HepG2 (cell line): ENCODE measurements around the gene TUG1. TPM values are rescaled to one million over a fixed set of nuclear protein-coding genes. Genes with fewer than 3 reads are reported as not detected.
A peak's percentile ranks its signal among the peaks of the same experiment; 100 is the strongest.

Experiments
- AGO2 ChIP-seq: fragments of 200-400 bp; formaldehyde crosslinking; optimal IDR thresholded peaks from 2 replicates; pipeline ENCODE3; 2017; ENCODE audit warnings: mild to moderate bottlenecking, low read depth, low read length, moderate library complexity
- ARNTL ChIP-seq: sonication (generic); formaldehyde crosslinking; IDR thresholded peaks from 2 replicates; pipeline ENCODE4 v1.4.0; 2020; ENCODE audit warnings: mild to moderate bottlenecking, missing genetic modification reagents
- ELF4 ChIP-seq: sonication (generic); formaldehyde crosslinking; IDR thresholded peaks from 2 replicates; pipeline ENCODE4 v1.5.0; 2020; ENCODE audit warnings: missing genetic modification reagents, mild to moderate bottlenecking, moderate library complexity, borderline replicate concordance
- FOXK1 ChIP-seq: sonication (generic); formaldehyde crosslinking; IDR thresholded peaks from 2 replicates; pipeline ENCODE4 v1.4.0; 2020; ENCODE audit warnings: low read depth, missing genetic modification reagents, borderline replicate concordance
- GABPB1 ChIP-seq: IDR thresholded peaks from 2 replicates; pipeline ENCODE4 v1.6.1; 2016; ENCODE audit warnings: mild to moderate bottlenecking, missing genetic modification reagents, moderate library complexity, missing compliant biosample characterization
- MEIS2 ChIP-seq: sonication (generic); formaldehyde crosslinking; IDR thresholded peaks from 2 replicates; pipeline ENCODE4 v1.9.0; 2021; ENCODE audit warnings: mild to moderate bottlenecking, missing genetic modification reagents
- MLX ChIP-seq: IDR thresholded peaks from 2 replicates; pipeline ENCODE4 v1.6.1; 2016
- NFIC ChIP-seq: IDR thresholded peaks from 2 replicates; pipeline ENCODE4 v1.6.1; 2012; ENCODE audit warnings: mild to moderate bottlenecking, low read length, inconsistent platforms
- PHF20 ChIP-seq: sonication (generic); formaldehyde crosslinking; IDR thresholded peaks from 2 replicates; pipeline ENCODE4 v1.5.0; 2020; ENCODE audit warnings: mild to moderate bottlenecking, missing genetic modification reagents
- SAP130 ChIP-seq: IDR thresholded peaks from 2 replicates; pipeline ENCODE4 v1.6.1; 2016; ENCODE audit warnings: low read depth
- SMAD9 ChIP-seq: sonication (generic); formaldehyde crosslinking; IDR thresholded peaks from 2 replicates; pipeline ENCODE4 v1.5.1; 2020; ENCODE audit warnings: mild to moderate bottlenecking, missing genetic modification reagents
- SMARCC2 ChIP-seq: fragments of 450-650 bp; IDR thresholded peaks from 2 replicates; pipeline ENCODE4 v1.6.1; 2017; ENCODE audit warnings: antibody characterized with exemption, mild to moderate bottlenecking
- SOX5 ChIP-seq: IDR thresholded peaks from 2 replicates; pipeline ENCODE4 v1.6.1; 2016; ENCODE audit warnings: borderline replicate concordance
- ZBTB20 ChIP-seq: sonication (generic); formaldehyde crosslinking; IDR thresholded peaks from 2 replicates; pipeline ENCODE4 v1.8.1; 2023; ENCODE audit warnings: missing genetic modification reagents, low read depth, mild to moderate bottlenecking, borderline replicate concordance
- ZMYM4 ChIP-seq: sonication (generic); formaldehyde crosslinking; IDR thresholded peaks from 2 replicates; pipeline ENCODE4 v1.8.1; 2023; ENCODE audit warnings: mild to moderate bottlenecking, missing genetic modification reagents
- ZNF10 ChIP-seq: sonication (generic); formaldehyde crosslinking; IDR thresholded peaks from 2 replicates; pipeline ENCODE4 v1.4.0; 2020; ENCODE audit warnings: mild to moderate bottlenecking, low read depth, missing genetic modification reagents, borderline replicate concordance
- ZNF274 ChIP-seq: sonication (generic); formaldehyde crosslinking; IDR thresholded peaks from 2 replicates; pipeline ENCODE4 v1.5.1; 2020; ENCODE audit warnings: mild to moderate bottlenecking, missing genetic modification reagents
- ZNF281 ChIP-seq: sonication (generic); formaldehyde crosslinking; IDR thresholded peaks from 2 replicates; pipeline ENCODE4 v1.4.0; 2020; ENCODE audit warnings: missing genetic modification reagents, borderline replicate concordance
- ZNF30 ChIP-seq: sonication (generic); formaldehyde crosslinking; IDR thresholded peaks from 2 replicates; pipeline ENCODE4 v1.5.0; 2020; ENCODE audit warnings: mild to moderate bottlenecking, missing genetic modification reagents
- ZNF446 ChIP-seq: sonication (generic); formaldehyde crosslinking; IDR thresholded peaks from 2 replicates; pipeline ENCODE4 v1.5.0; 2020; ENCODE audit warnings: mild to moderate bottlenecking, missing genetic modification reagents
- ZNF660 ChIP-seq: sonication (generic); formaldehyde crosslinking; IDR thresholded peaks from 2 replicates; pipeline ENCODE4 v1.5.1; 2020; ENCODE audit warnings: mild to moderate bottlenecking, low read depth, missing genetic modification reagents, borderline replicate concordance
- ZNF792 ChIP-seq: IDR thresholded peaks from 2 replicates; pipeline ENCODE4 v1.6.1; 2016
- polyA plus RNA-seq, 8 experiments: library from polyadenylated mRNA; depleted of rRNA in 3 of 8; stranded (reverse) in 7 of 8; unstranded in 1 of 8; fragments of >200 nt; fragmentation: Illumina TruSeq in 4 of 8; extraction: Trizol in 4 of 8; gene quantifications; 2 replicates each; pipeline versions ENCODE4 v1.2.1 to v1.2.3, GENCODE V29; 2011 to 2016; ENCODE audit warnings: low read depth in 4 of 8, missing spikeins in 1 of 8, mixed read lengths in 1 of 8; ENCODE audit not compliant: insufficient read depth in 1 of 8
- total RNA-seq, 5 experiments: library from RNA; depleted of rRNA; stranded (reverse); fragments of >200 nt; fragmentation: Illumina TruSeq; extraction: Trizol; gene quantifications; 2 replicates each; pipeline ENCODE4 v1.2.3, GENCODE V29; 2016; ENCODE audit warnings: low read depth in 1 of 5
- TF ChIP-seq, protein P1 (sequence below): sonication (generic); formaldehyde crosslinking; IDR thresholded peaks from 2 replicates; pipeline ENCODE4 v1.4.0; 2020; ENCODE audit warnings: missing genetic modification reagents

The TUG1 gene
- total and polyA plus RNA-seq, 2 of the 13 experiments (the other 11 are each of a cell fraction or from before 2014, with no cell fraction given), result 35.2 to 122 TPM

GRCh38 chr22:30968924-30969531 lies at the start of gene TUG1 (continued):
- TF ChIP-seq ZNF10 (no peak), ZMYM4 (peak; percentile 86), FOXK1 (CRISPR knock-in tag) (peak; percentile 81), SMARCC2 (no peak), PHF20 (CRISPR knock-in tag) (peak; percentile 64), AGO2 (peak; percentile 79), SOX5 (CRISPR knock-in tag) (no peak; the same call in 1 of the 2 replicates), ZNF792 (CRISPR knock-in tag) (0 out of 2 replicates have a peak, but pooled peaks have one; percentile 38), SAP130 (peak; percentile 88), ARNTL (CRISPR knock-in tag) (peak; percentile 66; the same call in 1 of the 2 replicates), ZNF660 (CRISPR knock-in tag) (peak; percentile 87; the same call in 1 of the 2 replicates), ZNF274 (CRISPR knock-in tag) (peak; percentile 72; the same call in 1 of the 2 replicates), NFIC (no peak), ZBTB20 (CRISPR knock-in tag) (peak; percentile 17; the same call in 1 of the 2 replicates), MLX (CRISPR knock-in tag) (peak; percentile 78), ZNF30 (CRISPR knock-in tag) (no peak), ZNF281 (peak; percentile 9; the same call in 1 of the 2 replicates), ZNF446 (CRISPR knock-in tag) (peak; percentile 88), MEIS2 (CRISPR knock-in tag) (peak; percentile 2), ELF4 (CRISPR knock-in tag) (no peak), GABPB1 (CRISPR knock-in tag) (peak; percentile 96), SMAD9 (CRISPR knock-in tag) (no peak)
- TF ChIP-seq, protein P1, sequence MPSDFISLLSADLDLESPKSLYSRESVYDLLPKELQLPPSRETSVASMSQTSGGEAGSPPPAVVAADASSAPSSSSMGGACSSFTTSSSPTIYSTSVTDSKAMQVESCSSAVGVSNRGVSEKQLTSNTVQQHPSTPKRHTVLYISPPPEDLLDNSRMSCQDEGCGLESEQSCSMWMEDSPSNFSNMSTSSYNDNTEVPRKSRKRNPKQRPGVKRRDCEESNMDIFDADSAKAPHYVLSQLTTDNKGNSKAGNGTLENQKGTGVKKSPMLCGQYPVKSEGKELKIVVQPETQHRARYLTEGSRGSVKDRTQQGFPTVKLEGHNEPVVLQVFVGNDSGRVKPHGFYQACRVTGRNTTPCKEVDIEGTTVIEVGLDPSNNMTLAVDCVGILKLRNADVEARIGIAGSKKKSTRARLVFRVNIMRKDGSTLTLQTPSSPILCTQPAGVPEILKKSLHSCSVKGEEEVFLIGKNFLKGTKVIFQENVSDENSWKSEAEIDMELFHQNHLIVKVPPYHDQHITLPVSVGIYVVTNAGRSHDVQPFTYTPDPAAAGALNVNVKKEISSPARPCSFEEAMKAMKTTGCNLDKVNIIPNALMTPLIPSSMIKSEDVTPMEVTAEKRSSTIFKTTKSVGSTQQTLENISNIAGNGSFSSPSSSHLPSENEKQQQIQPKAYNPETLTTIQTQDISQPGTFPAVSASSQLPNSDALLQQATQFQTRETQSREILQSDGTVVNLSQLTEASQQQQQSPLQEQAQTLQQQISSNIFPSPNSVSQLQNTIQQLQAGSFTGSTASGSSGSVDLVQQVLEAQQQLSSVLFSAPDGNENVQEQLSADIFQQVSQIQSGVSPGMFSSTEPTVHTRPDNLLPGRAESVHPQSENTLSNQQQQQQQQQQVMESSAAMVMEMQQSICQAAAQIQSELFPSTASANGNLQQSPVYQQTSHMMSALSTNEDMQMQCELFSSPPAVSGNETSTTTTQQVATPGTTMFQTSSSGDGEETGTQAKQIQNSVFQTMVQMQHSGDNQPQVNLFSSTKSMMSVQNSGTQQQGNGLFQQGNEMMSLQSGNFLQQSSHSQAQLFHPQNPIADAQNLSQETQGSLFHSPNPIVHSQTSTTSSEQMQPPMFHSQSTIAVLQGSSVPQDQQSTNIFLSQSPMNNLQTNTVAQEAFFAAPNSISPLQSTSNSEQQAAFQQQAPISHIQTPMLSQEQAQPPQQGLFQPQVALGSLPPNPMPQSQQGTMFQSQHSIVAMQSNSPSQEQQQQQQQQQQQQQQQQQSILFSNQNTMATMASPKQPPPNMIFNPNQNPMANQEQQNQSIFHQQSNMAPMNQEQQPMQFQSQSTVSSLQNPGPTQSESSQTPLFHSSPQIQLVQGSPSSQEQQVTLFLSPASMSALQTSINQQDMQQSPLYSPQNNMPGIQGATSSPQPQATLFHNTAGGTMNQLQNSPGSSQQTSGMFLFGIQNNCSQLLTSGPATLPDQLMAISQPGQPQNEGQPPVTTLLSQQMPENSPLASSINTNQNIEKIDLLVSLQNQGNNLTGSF (CRISPR knock-in tag), result 0 out of 2 replicates have a peak, but pooled peaks have one; percentile 43
